A549 (cell line): Measurements from ENCODE around the gene UBE2K. TPM values are rescaled to one million over a fixed set of nuclear protein-coding genes. Genes with fewer than 3 reads are reported as not detected.
"Not testable (repeated sequence)": the region's sequence is repeated elsewhere in the genome, so short reads cannot be mapped to it uniquely, and the experiment has no call there.

Source experiments
- ATAC-seq, 2 experiments: fragments of 200-7000 bp in 1 of 2; fragments of >200 bp in 1 of 2; cut with Nextera tagmentation in 1 of 2; cut with Tn5 transposase in 1 of 2; 3 replicates each; pipeline versions ENCODE4 v1.8.0 to v1.9.1; 2018 to 2020; ENCODE audit warnings: mild to moderate bottlenecking in 1 of 2, moderate library complexity in 1 of 2
- CTCF ChIA-PET: fragments of 300-600 bp; sonication (Branson Sonifier 250); formaldehyde crosslinking; extraction: SDS; loops from one replicate; lab custom pipeline; 2021; ENCODE audit warnings: antibody characterized with exemption, inconsistent platforms; lab: Yijun Ruan, JAX
- POLR2A ChIA-PET: fragments of 350-600 bp; formaldehyde crosslinking; extraction: SDS; loops from one replicate; lab custom pipeline; 2021; ENCODE audit warnings: antibody characterized with exemption, inconsistent platforms; lab: Yijun Ruan, JAX
- DNase-seq, 2 experiments: peaks; one replicate each; pipeline versions ENCODE4 v3.0.0 to v3.0.0-alpha.2; 2011 to 2016; ENCODE audit warnings: low read depth in 1 of 2, low spot score in 1 of 2
- FAIRE-seq: peaks from 2 replicates; lab custom pipeline; 2011; peaks lifted over from hg19 to GRCh38; lab: Jason Lieb, UNC
- H3K27ac ChIP-seq, 2 experiments: fragments of >200 bp; sonication (Bioruptor Twin); formaldehyde crosslinking; 3 replicates each; pipeline ENCODE4 v1.5.1; 2016 to 2017
- H3K4me1 ChIP-seq: fragments of >200 bp; sonication (Bioruptor Twin); formaldehyde crosslinking; 3 replicates; pipeline ENCODE4 v1.6.1; 2016
- H3K4me2 ChIP-seq: fragments of >200 bp; sonication (Bioruptor Twin); formaldehyde crosslinking; 3 replicates; pipeline ENCODE4 v1.6.1; 2016
- H3K4me3 ChIP-seq: fragments of >200 bp; sonication (Bioruptor Twin); formaldehyde crosslinking; 3 replicates; pipeline ENCODE4 v1.5.1; 2016
- H3K9me3 ChIP-seq: fragments of >200 bp; sonication (Bioruptor Twin); formaldehyde crosslinking; 3 replicates; pipeline ENCODE4 v1.6.1; 2016
- ATOH8 ChIP-seq: fragments of 250-450 bp; sonication (Bioruptor Pico); IDR thresholded peaks from 2 replicates; pipeline ENCODE4 v1.5.0; 2020; ENCODE audit warnings: low read depth, mild to moderate bottlenecking, moderate library complexity
- CBX8 ChIP-seq: fragments of 200-600 bp; sonication (generic); IDR thresholded peaks from 2 replicates; pipeline ENCODE4 v1.6.1; 2016
- CHD2 ChIP-seq: fragments of 150-350 bp; IDR thresholded peaks from 2 replicates; pipeline ENCODE4 v1.6.1; 2014; ENCODE audit warnings: low read length; ENCODE audit not compliant: partially characterized antibody
- CHD4 ChIP-seq: fragments of 200-600 bp; sonication (generic); IDR thresholded peaks from 2 replicates; pipeline ENCODE4 v1.6.1; 2016; ENCODE audit warnings: antibody characterized with exemption, mild to moderate bottlenecking, borderline replicate concordance
- EHF ChIP-seq: fragments of 250-450 bp; sonication (Bioruptor Pico); IDR thresholded peaks from 2 replicates; pipeline ENCODE4 v1.5.0; 2020; ENCODE audit warnings: mild to moderate bottlenecking
- FOXS1 ChIP-seq: fragments of 250-450 bp; sonication (Bioruptor Pico); IDR thresholded peaks from 2 replicates; pipeline ENCODE4 v1.5.0; 2020; ENCODE audit warnings: mild to moderate bottlenecking, moderate library complexity
- HMGXB4 ChIP-seq: fragments of 250-450 bp; sonication (Bioruptor Pico); IDR thresholded peaks from 2 replicates; pipeline ENCODE4 v1.5.0; 2021; ENCODE audit warnings: mild to moderate bottlenecking, moderate library complexity, borderline replicate concordance
- JUN ChIP-seq, 2 experiments: fragments of >200 bp; sonication (Bioruptor Twin); formaldehyde crosslinking; IDR thresholded peaks; 2 replicates in 1 of 2; 3 replicates in 1 of 2; pipeline ENCODE4 v1.6.1; 2016 to 2017
- KDM5A ChIP-seq: fragments of 200-600 bp; sonication (generic); IDR thresholded peaks from 2 replicates; pipeline ENCODE4 v1.6.1; 2016; ENCODE audit warnings: antibody characterized with exemption, mild to moderate bottlenecking
- MYC ChIP-seq: IDR thresholded peaks from 2 replicates; pipeline ENCODE4 v1.6.1; 2012; ENCODE audit warnings: mild to moderate bottlenecking, inconsistent platforms, low read length, improper control_type of control experiment, borderline replicate concordance
- NFE2L2 ChIP-seq: fragments of 150-350 bp; conservative IDR thresholded peaks from 2 replicates; pipeline ENCODE4 v1.6.1; 2014; ENCODE audit warnings: low read length
- NR3C1 ChIP-seq: fragments of >200 bp; sonication (Bioruptor Twin); formaldehyde crosslinking; IDR thresholded peaks from 3 replicates; pipeline ENCODE4 v1.6.1; 2017
- POLR2A ChIP-seq: IDR thresholded peaks from 2 replicates; pipeline ENCODE4 v1.6.1; 2012; ENCODE audit warnings: mild to moderate bottlenecking, low read length
- RAD21 ChIP-seq, 2 experiments: fragments of >200 bp in 1 of 2; sonication (Bioruptor Twin) in 1 of 2; formaldehyde crosslinking in 1 of 2; IDR thresholded peaks in 1 of 2; conservative IDR thresholded peaks in 1 of 2; 2 replicates in 1 of 2; 3 replicates in 1 of 2; pipeline ENCODE4 v1.6.1; 2012 to 2018; ENCODE audit warnings: inconsistent platforms in 1 of 2
- RCOR1 ChIP-seq: fragments of 150-350 bp; IDR thresholded peaks from 2 replicates; pipeline ENCODE4 v1.6.1; 2014; ENCODE audit warnings: antibody characterized with exemption, low read length, low read depth
- REST ChIP-seq: fragments of 200-600 bp; sonication (generic); IDR thresholded peaks from 2 replicates; pipeline ENCODE4 v1.6.1; 2016; ENCODE audit warnings: antibody characterized with exemption, mild to moderate bottlenecking, moderate library complexity
- RNF2 ChIP-seq: fragments of 200-600 bp; sonication (generic); IDR thresholded peaks from 2 replicates; pipeline ENCODE4 v1.6.1; 2016; ENCODE audit warnings: low read depth, mild to moderate bottlenecking, antibody characterized with exemption, moderate library complexity, borderline replicate concordance
- SREBF2 ChIP-seq: fragments of 450-650 bp; IDR thresholded peaks from 2 replicates; pipeline ENCODE4 v1.6.1; 2014; ENCODE audit warnings: mild to moderate bottlenecking, moderate library complexity
- TP53 ChIP-seq: fragments of 250-450 bp; sonication (Bioruptor Pico); IDR thresholded peaks from 2 replicates; pipeline ENCODE4 v1.5.0; 2021; ENCODE audit warnings: mild to moderate bottlenecking, moderate library complexity
- ZC3H11A ChIP-seq: fragments of 450-650 bp; IDR thresholded peaks from 2 replicates; pipeline ENCODE4 v1.6.1; 2014; ENCODE audit warnings: antibody characterized with exemption, mild to moderate bottlenecking
- ZFP36 ChIP-seq: fragments of 450-650 bp; IDR thresholded peaks from 2 replicates; pipeline ENCODE4 v1.6.1; 2014; ENCODE audit warnings: borderline replicate concordance; ENCODE audit not compliant: partially characterized antibody
- ZNF302 ChIP-seq: fragments of 250-450 bp; sonication (Bioruptor Pico); IDR thresholded peaks from 2 replicates; pipeline ENCODE4 v1.9.0; 2021; ENCODE audit warnings: inconsistent platforms, mild to moderate bottlenecking, moderate library complexity
- WGBS: methylation state at CpG from one replicate; pipeline ENCODE4 v1.1.6; 2017; ENCODE audit errors: missing lambda C conversion rate; 5-methylcytosine and 5-hydroxymethylcytosine counted together
- polyA plus RNA-seq, 4 experiments: library from polyadenylated mRNA; depleted of rRNA in 3 of 4; stranded (reverse); fragments of >200 nt; fragmentation: RNase III in 1 of 4; extraction: RNeasy Plus Mini Kit Qiagen cat#74134 plus additional on column Dnase treatment in 1 of 4; gene quantifications; 2 replicates in 3 of 4; 3 replicates in 1 of 4; pipeline ENCODE4 v1.2.3, GENCODE V29; 2011 to 2017

Gene UBE2K
- polyA plus RNA-seq, 2 of the 4 experiments (the other 2 are of a cell fraction) = 103 to 130 TPM

GRCh38 chr4:39648827-39649558, 48.9 kb upstream of the UBE2K start:
- CTCF ChIA-PET = no interaction called here

GRCh38 chr4:39649639-39650265, 48.2 kb upstream of the UBE2K start:
- no peaks in the 10 kb centered on the region for H3K4me1 ChIP-seq
- no peak overlapping the region for H3K27ac ChIP-seq
- no peaks in the 10 kb centered on the region for H3K9me3 ChIP-seq
- 61% methylated on average over 2 of the region's 2 CpGs for WGBS
- no peak overlapping the region for H3K4me3 ChIP-seq
- ChIA-PET CTCF (no interaction called here), POLR2A (no interaction called here)
- FAIRE-seq (no peak), DNase-seq (no peak), ATAC-seq (no peak)
- no peak for TF ChIP-seq EHF (CRISPR knock-in tag)
- no peak for TF ChIP-seq POLR2A
- no peak for TF ChIP-seq SREBF2
- no peak for TF ChIP-seq MYC
- TF ChIP-seq JUN (IDR thresholded peaks at IDR 0.05) = no peak
- TF ChIP-seq CBX8 = no peak
- TF ChIP-seq FOXS1 (CRISPR knock-in tag) = no peak
- TF ChIP-seq RNF2 = no peak
- TF ChIP-seq ZFP36 = no peak
- no peak overlapping the region for H3K4me2 ChIP-seq

More at GRCh38 chr4:39648827-39649558, 48.9 kb upstream of the UBE2K start:
- POLR2A ChIA-PET = no interaction called here
- ATAC-seq = no peak
- TF ChIP-seq TP53 (CRISPR knock-in tag) = no peak
- TF ChIP-seq SREBF2 = no peak
- Histone ChIP-seq H3K27ac (no peak overlapping the region), H3K4me1 (no peaks in the 10 kb centered on the region), H3K4me3 (no peak overlapping the region), H3K9me3 (no peaks in the 10 kb centered on the region), H3K4me2 (no peak overlapping the region)
- no peak for FAIRE-seq
- DNase-seq = no peak
- WGBS = 100% methylated on average over 4 of the region's 6 CpGs

- CTCF ChIA-PET, H3K9me3 ChIP-seq, DNase-seq, H3K4me1 ChIP-seq, H3K27ac ChIP-seq, ATAC-seq, H3K4me2 ChIP-seq, H3K4me3 ChIP-seq, FAIRE-seq, POLR2A ChIA-PET: not testable (repeated sequence)
- WGBS = 78% methylated on average over 4 of the region's 4 CpGs
Measured at GRCh38 chr4:39651586-39651985, 46.4 kb upstream of the UBE2K start.

- peak overlapping the region; percentile 26; the same call in 1 of the 3 replicates for H3K4me2 ChIP-seq
- no peak overlapping the region for H3K4me3 ChIP-seq
- no peaks in the 10 kb centered on the region for H3K9me3 ChIP-seq
- no peak for ATAC-seq
- no peak for DNase-seq
- no peak for FAIRE-seq
- ChIA-PET CTCF (no interaction called here), POLR2A (no interaction called here)
- peak overlapping the region in 1 of 2 experiments; percentile 52; a peak in 1 of 6 replicates for H3K27ac ChIP-seq
- peaks cover 7% of the 10 kb centered on the region; the same call in 2 of the 3 replicates for H3K4me1 ChIP-seq
- no peak for TF ChIP-seq RNF2
- no peak for TF ChIP-seq CBX8
- TF ChIP-seq CHD2 = no peak
- TF ChIP-seq CHD4 = no peak
- no peak for TF ChIP-seq NFE2L2
- no peak for TF ChIP-seq RCOR1
- no peak for TF ChIP-seq REST
- no peak for TF ChIP-seq ZC3H11A
- TF ChIP-seq KDM5A = no peak
- no peak for TF ChIP-seq RAD21 (conservative IDR thresholded peaks at IDR 0.05 in 1 of 2, IDR thresholded peaks at IDR 0.05 in 1 of 2)
- no peak for TF ChIP-seq NR3C1
- no peak for TF ChIP-seq HMGXB4 (CRISPR knock-in tag)
- TF ChIP-seq ZNF302 (CRISPR knock-in tag) = no peak
- no peak for TF ChIP-seq ATOH8 (CRISPR knock-in tag)
Measured at GRCh38 chr4:39655211-39655610, 42.7 kb upstream of the UBE2K start.
